ENCODE data around the gene QDPR.
"Not testable (repeated sequence)": the region's sequence is repeated elsewhere in the genome, so short reads cannot be mapped to it uniquely, and the experiment has no call there.

- TF ChIP-seq, protein P1, sequence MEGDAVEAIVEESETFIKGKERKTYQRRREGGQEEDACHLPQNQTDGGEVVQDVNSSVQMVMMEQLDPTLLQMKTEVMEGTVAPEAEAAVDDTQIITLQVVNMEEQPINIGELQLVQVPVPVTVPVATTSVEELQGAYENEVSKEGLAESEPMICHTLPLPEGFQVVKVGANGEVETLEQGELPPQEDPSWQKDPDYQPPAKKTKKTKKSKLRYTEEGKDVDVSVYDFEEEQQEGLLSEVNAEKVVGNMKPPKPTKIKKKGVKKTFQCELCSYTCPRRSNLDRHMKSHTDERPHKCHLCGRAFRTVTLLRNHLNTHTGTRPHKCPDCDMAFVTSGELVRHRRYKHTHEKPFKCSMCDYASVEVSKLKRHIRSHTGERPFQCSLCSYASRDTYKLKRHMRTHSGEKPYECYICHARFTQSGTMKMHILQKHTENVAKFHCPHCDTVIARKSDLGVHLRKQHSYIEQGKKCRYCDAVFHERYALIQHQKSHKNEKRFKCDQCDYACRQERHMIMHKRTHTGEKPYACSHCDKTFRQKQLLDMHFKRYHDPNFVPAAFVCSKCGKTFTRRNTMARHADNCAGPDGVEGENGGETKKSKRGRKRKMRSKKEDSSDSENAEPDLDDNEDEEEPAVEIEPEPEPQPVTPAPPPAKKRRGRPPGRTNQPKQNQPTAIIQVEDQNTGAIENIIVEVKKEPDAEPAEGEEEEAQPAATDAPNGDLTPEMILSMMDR (IDR thresholded peaks at IDR 0.05): not testable (repeated sequence)
- not testable (repeated sequence) for TF ChIP-seq EZH2 (IDR thresholded peaks at IDR 0.05; ENCODE audit: borderline replicate concordance, insufficient read depth, low read depth, low read length, poor library complexity, severe bottlenecking)
Measured at GRCh38 chr4:17442477-17442876, 69.4 kb downstream of the QDPR start.

Data from B cell (primary cell).